HPDE6-E6E7 (cell line): ENCODE measurements around the gene FKBP11.
"Not testable (repeated sequence)": the region's sequence is repeated elsewhere in the genome, so short reads cannot be mapped to it uniquely, and the experiment has no call there.

ENCODE experiments used
- DNase-seq: peaks from one replicate; pipeline ENCODE4 v3.0.0; 2011; ENCODE audit warnings: missing footprints; ENCODE audit errors: extremely low spot score

FKBP11 gene

DNA sequence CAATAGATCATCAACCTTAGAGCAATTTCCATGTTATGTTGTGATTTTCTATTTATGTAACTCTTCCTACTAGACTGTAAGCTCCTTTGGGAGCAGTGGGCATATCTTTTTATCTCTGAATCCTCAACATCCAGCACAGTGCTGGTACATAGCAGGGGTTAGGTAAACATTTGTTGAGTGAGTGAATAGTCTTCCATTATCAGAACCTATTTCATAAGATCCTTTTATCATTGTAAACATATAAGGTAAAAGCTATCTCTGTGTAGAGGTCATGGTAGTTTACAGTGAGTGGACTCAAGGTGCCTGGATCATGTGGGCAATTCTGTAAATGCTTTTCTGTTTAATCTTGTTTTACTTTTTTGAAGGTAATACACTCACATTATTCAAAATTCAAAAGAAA, 15.1 kb downstream of the FKBP11 start:
- no peak for DNase-seq

- DNase-seq: not testable (repeated sequence)
Measured at GRCh38 chr12:48909698-48910097, 15.6 kb downstream of the FKBP11 start.

DNA sequence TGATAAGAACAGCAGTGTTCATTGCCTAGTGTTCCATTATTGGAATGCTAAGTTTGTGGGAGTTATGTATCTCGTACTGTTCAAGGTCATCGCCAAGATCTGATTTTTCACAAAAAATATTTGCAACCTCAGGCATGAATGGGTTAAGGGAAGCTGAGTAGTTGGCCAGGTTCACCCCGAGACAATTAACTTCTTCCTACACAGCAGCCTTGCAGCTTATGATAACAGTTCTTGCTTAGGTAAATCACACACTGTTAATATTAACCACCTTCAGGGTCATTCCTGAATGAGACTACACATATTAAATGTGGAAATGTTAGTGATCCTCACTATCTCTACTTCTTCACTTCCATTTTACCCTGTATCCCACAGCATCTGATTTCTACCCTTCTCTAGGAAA, 18.0 kb downstream of the FKBP11 start:
- DNase-seq: no peak

- no peak for DNase-seq
Measured at GRCh38 chr12:48903982-48904411, 21.3 kb downstream of the FKBP11 start.

GRCh38 chr12:48903363-48903981, 21.8 kb downstream of the FKBP11 start:
- no peak for DNase-seq

- no peak for DNase-seq
Measured at GRCh38 chr12:48901278-48901677, 24.0 kb downstream of the FKBP11 start.

- DNase-seq: no peak
Measured at GRCh38 chr12:48899651-48900050, 25.6 kb downstream of the FKBP11 start.

DNA sequence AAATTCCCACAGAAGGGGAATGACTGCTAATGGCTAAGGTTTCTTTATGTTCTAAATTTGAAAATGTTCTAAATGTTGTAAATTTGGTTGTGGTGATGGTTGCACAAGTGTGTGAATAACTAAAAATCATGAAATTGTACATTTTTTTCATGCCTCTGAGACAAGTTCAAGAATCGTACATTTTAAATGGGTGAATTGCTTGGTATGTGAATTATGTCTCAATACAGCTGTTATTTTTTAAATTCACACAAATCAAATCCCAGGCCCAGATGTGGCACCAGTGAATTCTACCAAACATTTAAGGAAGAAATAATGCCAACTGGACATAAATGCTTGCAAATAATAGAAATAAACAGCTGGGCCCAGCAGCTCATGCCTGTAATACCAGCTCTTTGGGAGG, 31.0 kb downstream of the FKBP11 start:
- DNase-seq: no peak

- peak; percentile 74 for DNase-seq
Measured at GRCh38 chr12:48890657-48891418, 34.5 kb downstream of the FKBP11 start.

- DNase-seq: no peak
Measured at GRCh38 chr12:48889679-48890078, 35.6 kb downstream of the FKBP11 start.

DNA sequence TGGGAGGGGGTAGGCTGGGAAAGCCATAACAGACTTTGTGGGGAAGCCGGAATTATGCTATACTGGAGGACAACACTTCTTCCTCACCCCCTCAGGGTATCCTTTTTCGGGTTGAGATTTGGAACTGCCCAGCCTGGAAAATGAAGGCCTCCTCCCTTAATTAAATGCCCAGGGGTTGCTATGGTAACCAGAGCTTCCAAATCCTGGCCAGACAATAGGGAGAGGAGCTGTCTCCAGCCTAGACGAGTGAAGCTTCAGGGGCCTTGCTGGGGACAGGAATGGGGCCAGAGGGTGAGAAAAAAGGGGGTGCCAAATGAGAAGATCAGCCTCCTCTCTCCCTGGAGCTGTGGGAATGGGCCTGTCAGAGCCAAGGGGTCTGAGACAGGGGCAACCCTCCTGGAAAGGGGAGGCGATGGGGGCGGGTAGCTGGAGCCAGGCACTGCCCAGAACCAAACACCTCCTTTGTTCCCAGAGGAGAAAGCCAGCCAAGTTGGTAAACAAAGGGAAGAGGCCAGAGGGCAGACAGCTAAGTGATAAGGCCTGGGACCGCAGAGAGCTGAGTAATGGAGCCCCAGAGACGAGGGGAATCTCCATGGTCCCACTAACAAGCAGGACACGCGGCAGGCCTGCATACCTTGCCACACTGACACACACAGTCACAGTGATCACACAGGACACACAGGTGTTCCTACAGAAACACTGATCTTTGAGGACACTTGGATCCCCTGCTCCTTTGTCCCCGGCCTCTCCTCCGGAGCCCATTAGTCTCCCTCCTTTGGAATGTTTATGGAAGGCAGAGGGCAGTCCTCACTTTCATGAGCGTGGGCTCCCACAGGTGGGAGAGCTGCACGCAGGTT, 41.8 kb downstream of the FKBP11 start:
- DNase-seq: no peak

DNA sequence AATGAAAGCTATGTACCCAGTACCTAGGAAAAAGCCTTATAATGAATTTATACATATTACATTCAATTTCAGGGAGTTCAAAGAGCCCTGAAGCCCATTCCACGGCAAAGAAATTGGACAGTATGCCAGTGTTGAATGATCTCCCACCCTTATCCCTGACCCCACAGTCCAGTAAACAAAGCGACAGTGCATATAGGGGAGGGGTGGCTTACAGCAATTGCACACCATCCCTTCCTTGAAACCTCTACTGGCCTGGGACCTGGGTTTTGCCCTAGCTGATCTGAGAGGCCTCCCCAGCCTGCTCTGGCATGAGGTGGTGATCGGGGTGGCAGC, 42.4 kb downstream of the FKBP11 start:
- no peak for DNase-seq

- no peak for DNase-seq
Measured at GRCh38 chr12:48882315-48882687, 43.0 kb downstream of the FKBP11 start.

GRCh38 chr12:48881686-48882314, 43.5 kb downstream of the FKBP11 start:
- no peak for DNase-seq

DNA sequence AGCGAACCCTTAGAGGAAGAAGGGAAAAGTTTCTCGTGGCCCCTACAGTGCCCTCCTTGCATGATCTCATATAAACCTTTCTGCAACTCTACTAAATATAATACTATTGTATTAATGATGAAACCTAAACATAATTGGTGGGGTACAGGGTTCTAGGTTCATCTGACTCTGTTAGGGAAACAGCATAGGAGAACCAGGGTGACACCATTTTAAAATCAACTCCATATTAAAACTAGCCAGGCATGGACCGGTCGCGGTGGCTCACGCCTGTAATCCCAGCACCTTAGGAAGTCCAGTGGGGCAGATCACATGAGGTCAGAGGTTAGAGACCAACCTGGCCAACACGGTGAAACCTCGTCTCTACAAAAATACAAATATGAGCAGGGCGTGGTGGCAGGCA, 44.6 kb downstream of the FKBP11 start:
- DNase-seq: no peak

GRCh38 chr12:48878548-48878947, 46.7 kb downstream of the FKBP11 start:
- no peak for DNase-seq

DNA sequence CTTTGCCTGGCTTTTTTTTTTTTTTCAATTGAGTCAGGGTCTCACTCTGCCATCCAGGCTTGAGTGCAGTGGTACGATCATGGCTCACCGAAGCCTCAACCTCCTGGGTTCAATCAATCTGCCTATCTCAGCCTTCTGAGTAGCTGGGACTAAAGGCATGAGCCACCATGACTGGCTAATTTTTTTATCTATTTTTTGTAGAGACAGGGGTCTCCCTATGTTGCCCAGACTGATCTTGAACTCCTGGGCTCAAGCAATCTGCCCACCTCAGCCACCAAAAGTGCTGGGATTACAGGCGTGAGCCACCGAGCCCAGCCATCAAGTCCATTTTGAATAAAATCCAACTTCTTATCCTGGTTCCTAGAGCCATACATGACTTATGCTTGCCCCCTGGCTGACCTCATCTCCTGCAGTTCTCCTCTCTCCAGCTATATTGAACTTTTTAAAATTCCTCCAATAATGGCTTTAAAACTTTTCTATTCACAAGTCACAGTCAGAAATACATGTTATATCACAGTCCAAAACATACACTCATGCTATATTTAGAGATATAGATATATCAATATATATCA, 49.3 kb downstream of the FKBP11 start:
- no peak for DNase-seq

DNA sequence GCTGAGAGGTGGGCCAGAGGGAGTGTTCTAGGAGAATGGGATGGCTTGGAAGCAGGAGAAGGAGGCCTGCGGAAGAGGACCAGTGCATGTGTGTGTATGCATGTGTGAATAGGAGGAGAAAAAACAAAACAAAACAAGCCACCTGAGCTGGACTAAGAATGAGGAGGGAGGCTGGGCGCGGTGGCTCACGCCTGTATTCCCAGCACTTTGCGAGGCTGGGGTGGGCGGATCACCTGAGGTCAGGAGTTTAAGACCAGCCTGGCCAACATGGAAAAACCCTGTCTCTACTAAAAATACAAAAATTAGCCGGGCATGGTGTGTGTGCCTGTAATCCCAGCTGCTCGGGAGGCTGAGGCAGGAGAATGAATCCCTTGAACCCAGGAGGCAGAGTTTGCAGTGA, 51.8 kb downstream of the FKBP11 start:
- DNase-seq: not testable (repeated sequence)

- DNase-seq: no peak
Measured at GRCh38 chr12:48873096-48873495, 52.2 kb downstream of the FKBP11 start.
